Right lobe of liver (tissue), 4 donors: Measurements from ENCODE around the gene KCNC3.

Experiments
- POLR2A ChIP-seq: fragments of 450-650 bp; IDR thresholded peaks from one replicate; pipeline ENCODE4 v1.6.1; 2017; ENCODE audit warnings: antibody characterized with exemption, mild to moderate bottlenecking
- TF ChIP-seq, protein P1 (sequence below), 4 donors: fragments of 200-600 bp in 3 of 4; fragments of 450-650 bp in 1 of 4; IDR thresholded peaks; one replicate each; pipeline versions ENCODE4 v1.5.1 to v1.8.0; 2016 to 2022; ENCODE audit warnings: antibody characterized with exemption in 4 of 4, mild to moderate bottlenecking in 2 of 4
- donor health status: DM: no; HTN: no; CAD: no.
- donor health status: DM: no; HTN: no; CAD: no.
- donor health status: DM: no; HTN: yes; CAD: no.

DNA sequence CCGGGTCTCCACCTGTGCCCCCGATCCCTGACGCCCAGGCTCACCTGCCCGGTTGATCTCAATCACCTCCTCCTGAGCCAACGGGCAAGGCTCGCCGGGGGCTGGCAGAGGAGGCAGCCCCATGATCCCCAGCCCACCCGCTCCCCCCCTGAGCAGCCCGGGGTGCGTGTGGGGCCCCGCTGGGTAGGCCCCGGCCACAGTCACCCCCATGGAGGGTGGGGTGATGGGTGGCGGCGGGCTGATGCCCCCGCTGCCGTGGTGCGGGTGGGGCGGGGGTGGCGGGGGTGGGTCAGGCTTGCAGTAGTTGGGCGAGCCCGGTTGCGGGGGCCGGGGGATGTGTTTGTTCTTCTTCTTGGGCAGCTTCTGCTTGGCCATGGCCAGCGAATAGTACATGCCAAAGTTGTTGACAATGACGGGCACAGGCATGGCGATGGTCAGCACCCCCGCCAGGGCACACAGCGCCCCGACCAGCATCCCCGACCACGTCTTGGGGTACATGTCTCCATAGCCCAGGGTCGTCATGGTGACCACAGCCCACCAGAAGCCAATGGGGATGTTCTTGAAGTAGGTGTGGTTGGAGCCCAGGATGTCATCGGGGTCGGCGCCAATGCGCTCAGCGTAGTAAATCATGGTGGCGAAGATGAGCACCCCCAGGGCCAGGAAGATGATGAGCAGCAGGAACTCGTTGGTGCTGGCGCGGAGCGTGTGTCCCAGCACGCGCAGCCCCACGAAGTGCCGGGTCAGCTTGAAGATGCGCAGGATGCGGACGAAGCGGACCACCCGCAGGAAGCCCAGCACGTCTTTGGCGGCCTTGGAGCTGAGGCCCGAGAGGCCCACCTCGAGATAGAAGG is 6.0 kb downstream of the KCNC3 start:
- TF ChIP-seq, protein P1, sequence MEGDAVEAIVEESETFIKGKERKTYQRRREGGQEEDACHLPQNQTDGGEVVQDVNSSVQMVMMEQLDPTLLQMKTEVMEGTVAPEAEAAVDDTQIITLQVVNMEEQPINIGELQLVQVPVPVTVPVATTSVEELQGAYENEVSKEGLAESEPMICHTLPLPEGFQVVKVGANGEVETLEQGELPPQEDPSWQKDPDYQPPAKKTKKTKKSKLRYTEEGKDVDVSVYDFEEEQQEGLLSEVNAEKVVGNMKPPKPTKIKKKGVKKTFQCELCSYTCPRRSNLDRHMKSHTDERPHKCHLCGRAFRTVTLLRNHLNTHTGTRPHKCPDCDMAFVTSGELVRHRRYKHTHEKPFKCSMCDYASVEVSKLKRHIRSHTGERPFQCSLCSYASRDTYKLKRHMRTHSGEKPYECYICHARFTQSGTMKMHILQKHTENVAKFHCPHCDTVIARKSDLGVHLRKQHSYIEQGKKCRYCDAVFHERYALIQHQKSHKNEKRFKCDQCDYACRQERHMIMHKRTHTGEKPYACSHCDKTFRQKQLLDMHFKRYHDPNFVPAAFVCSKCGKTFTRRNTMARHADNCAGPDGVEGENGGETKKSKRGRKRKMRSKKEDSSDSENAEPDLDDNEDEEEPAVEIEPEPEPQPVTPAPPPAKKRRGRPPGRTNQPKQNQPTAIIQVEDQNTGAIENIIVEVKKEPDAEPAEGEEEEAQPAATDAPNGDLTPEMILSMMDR (IDR thresholded peaks at IDR 0.05) = no peak
- TF ChIP-seq POLR2A = no peak
